ENCODE results near the gene FRMPD3. TPM values are rescaled to one million over a fixed set of nuclear protein-coding genes. Genes with fewer than 3 reads are reported as not detected.

Gene FRMPD3
- under 1 TPM; 0.17 to 0.27 TPM for total RNA-seq
- long read RNA-seq: 0 reads

GRCh38 chrX:107448998-107449835, at the start of gene FRMPD3:
FRMPD3 (plus strand) TSS chrX:107449652; CDS start chrX:107526589, 76,937 bp downstream.
- ATAC-seq: peak; percentile 48
- DNase-seq: peak in 1 of 2 donors; percentile 13
- intact Hi-C loops (cut with DNase I, micrococcal nuclease): no loop called here

GRCh38 chrX:107420571-107420970, 28.9 kb upstream of the FRMPD3 start:
- DNase-seq (no peak), ATAC-seq (no peak)
- intact Hi-C loops (cut with DNase I, micrococcal nuclease): no loop called here

- intact Hi-C loops (cut with DNase I, micrococcal nuclease): no loop called here
- DNase-seq (no peak), ATAC-seq (no peak)
These were observed 28.1 kb upstream of the FRMPD3 start for GRCh38 chrX:107421337-107421861.

GRCh38 chrX:107429090-107429489, 20.4 kb upstream of the FRMPD3 start:
- ATAC-seq: no peak
- DNase-seq: peak in 1 of 2 donors; percentile 28
- intact Hi-C loops (cut with DNase I, micrococcal nuclease): no loop called here

- ATAC-seq (no peak), DNase-seq (no peak)
- intact Hi-C loops (cut with DNase I, micrococcal nuclease): no loop called here
These were observed 9.3 kb upstream of the FRMPD3 start for GRCh38 chrX:107440187-107440586.

- ATAC-seq (peak; percentile 86), DNase-seq (no peak)
- intact Hi-C loops (cut with DNase I, micrococcal nuclease): no loop called here
These were observed 8.8 kb upstream of the FRMPD3 start for GRCh38 chrX:107440692-107441091.

- intact Hi-C loops (cut with DNase I, micrococcal nuclease): no loop called here
- ATAC-seq (peak; percentile 85), DNase-seq (no peak)
These were observed 6.4 kb upstream of the FRMPD3 start for GRCh38 chrX:107442914-107443527.

- DNase-seq (no peak), ATAC-seq (no peak)
- intact Hi-C loops (cut with DNase I, micrococcal nuclease): no loop called here
These were observed 4.3 kb upstream of the FRMPD3 start for GRCh38 chrX:107445146-107445545.

- intact Hi-C loops (cut with DNase I, micrococcal nuclease): no loop called here
- DNase-seq (no peak), ATAC-seq (no peak)
These were observed 3.8 kb upstream of the FRMPD3 start for GRCh38 chrX:107445631-107446030.

GRCh38 chrX:107447642-107448041, 1.8 kb upstream of the FRMPD3 start:
- intact Hi-C loops (cut with DNase I, micrococcal nuclease): no loop called here
- DNase-seq (no peak), ATAC-seq (no peak)

GRCh38 chrX:107448625-107448997, 841 bp upstream of the FRMPD3 start:
- ATAC-seq (peak; percentile 38), DNase-seq (no peak)
- intact Hi-C loops (cut with DNase I, micrococcal nuclease): no loop called here

- intact Hi-C loops (cut with DNase I, micrococcal nuclease): no loop called here
- DNase-seq: no peak
- no peak for ATAC-seq
These were observed 1.5 kb downstream of the FRMPD3 start for GRCh38 chrX:107450823-107451509.

GRCh38 chrX:107451731-107452130, 2.3 kb downstream of the FRMPD3 start:
- intact Hi-C loops (cut with DNase I, micrococcal nuclease): no loop called here
- ATAC-seq: no peak
- no peak for DNase-seq

- intact Hi-C loops (cut with DNase I, micrococcal nuclease): no loop called here
- DNase-seq: no peak
- no peak for ATAC-seq
These were observed 3.1 kb downstream of the FRMPD3 start for GRCh38 chrX:107452581-107452980.

- ATAC-seq (no peak), DNase-seq (no peak)
- intact Hi-C loops (cut with DNase I, micrococcal nuclease): no loop called here
These were observed 4.8 kb downstream of the FRMPD3 start for GRCh38 chrX:107454302-107454701.

- DNase-seq (no peak), ATAC-seq (no peak)
- intact Hi-C loops (cut with DNase I, micrococcal nuclease): no loop called here
These were observed 7.8 kb downstream of the FRMPD3 start for GRCh38 chrX:107457289-107457688.

- DNase-seq: no peak
- intact Hi-C loops (cut with DNase I, micrococcal nuclease): no loop called here
These were observed 16.6 kb downstream of the FRMPD3 start for GRCh38 chrX:107465932-107466620.

GRCh38 chrX:107467271-107467670, 17.8 kb downstream of the FRMPD3 start:
- ATAC-seq (no peak), DNase-seq (no peak)
- intact Hi-C loops (cut with DNase I, micrococcal nuclease): no loop called here

More at GRCh38 chrX:107465932-107466620, 16.6 kb downstream of the FRMPD3 start:
- no peak for ATAC-seq

GRCh38 chrX:107470198-107470597, 20.7 kb downstream of the FRMPD3 start:
- DNase-seq (no peak), ATAC-seq (no peak)
- intact Hi-C loops (cut with DNase I, micrococcal nuclease): no loop called here

Data from left colon (tissue), 2 donors.